Umbilical cord (tissue), 2 donors: Measurements from ENCODE around the gene EBNA1BP2. TPM values are rescaled to one million over a fixed set of nuclear protein-coding genes. Genes with fewer than 3 reads are reported as not detected.
"Not testable (repeated sequence)": the region's sequence is repeated elsewhere in the genome, so short reads cannot be mapped to it uniquely, and the experiment has no call there.

Experiments
- DNase-seq: peaks from one replicate; pipeline ENCODE4 v3.0.0-alpha.2; 2015; ENCODE audit warnings: low spot score
- total RNA-seq: library from RNA; depleted of rRNA; stranded (reverse); fragments of >200 nt; gene quantifications from one replicate; pipeline ENCODE4 v1.2.3, GENCODE V29; 2014; ENCODE audit warnings: low replicate concordance; ENCODE audit not compliant: insufficient read depth

EBNA1BP2 gene
- total RNA-seq, 1 donor from 2014 or later: 28.4 TPM

DNA sequence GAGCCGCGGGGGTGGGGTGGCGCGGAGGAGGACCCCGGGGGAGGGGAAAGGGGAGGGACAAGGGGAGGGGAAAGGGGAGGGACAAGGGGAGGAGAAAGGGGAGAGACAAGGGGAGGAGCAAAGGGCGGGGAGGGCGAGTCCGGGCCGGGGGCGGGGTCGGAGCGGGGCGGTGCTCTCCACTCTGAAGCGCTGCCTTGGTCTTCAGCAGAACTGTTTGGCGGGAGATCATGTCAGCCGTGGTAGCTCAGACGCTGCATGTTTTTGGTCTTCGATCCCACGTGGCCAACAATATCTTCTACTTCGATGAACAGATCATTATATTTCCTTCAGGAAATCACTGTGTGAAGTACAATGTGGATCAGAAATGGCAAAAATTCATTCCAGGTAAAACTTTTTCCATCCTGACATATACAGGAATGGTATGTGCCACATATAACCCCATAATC lies 460 bp upstream of the EBNA1BP2 start:
- DNase-seq: peak; percentile 91

DNA sequence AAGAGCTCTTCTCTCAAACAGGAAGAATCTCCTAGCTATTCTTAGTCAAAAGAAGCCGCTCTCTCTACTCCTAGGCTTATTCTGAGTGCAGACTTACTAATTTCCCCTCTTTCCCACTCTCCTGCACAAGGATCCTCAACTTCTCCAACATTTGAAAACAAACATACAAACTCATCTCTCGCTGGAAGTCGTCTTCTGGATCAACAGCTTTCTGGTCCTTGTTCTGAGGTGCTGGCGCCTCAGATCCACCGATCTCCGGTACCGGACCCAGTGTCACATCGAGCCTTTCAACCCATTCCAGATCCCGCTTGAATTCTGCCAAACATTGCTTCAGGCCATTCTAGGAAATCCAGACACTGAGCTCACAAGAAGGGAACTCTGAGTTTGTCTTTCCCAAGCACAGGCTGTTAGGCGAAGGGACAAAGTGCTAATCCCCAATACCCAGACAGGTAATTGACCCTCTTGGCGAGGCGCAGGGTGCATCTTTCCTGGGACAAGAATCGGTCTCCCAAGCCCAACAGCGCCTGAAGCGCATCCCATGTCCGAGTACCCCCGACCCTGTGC lies 696 bp downstream of the EBNA1BP2 start:
- no peak for DNase-seq

DNA sequence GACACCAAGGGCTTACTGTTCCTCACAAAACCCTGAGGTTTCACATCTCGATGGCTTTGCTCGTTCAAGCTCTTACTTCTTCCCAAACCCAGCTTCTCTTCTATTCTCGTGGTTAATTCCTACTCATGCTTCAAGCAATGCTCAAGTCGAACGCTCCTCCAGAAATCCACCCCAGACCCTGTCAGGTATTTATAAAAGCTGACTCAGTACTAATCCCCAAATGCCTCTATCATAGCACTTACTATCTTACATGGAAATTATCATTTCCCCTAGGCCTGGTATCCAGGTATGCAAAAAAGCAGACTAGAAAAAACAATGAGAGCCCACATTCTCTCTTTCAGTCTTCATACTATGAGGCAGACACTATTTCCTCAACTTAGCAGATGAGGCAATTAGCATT lies 6.3 kb downstream of the EBNA1BP2 start:
- DNase-seq: no peak

DNA sequence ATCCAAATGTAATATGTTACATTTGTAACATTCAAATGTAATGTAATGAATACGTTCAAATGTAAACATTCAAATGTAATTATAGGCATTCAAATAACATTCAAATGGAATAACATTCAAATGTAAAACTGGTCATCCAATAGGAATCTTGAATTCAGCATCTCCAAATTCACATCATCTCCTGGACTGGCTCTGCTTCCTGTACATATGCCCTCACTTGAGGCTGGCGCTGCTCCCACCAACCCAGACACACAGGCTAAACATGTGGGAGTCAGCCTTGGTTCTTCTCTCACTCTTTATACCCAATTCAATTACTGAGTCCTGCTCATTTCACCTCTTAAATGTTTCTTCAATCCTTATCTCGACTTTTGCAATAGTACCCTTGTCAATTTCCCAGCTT lies 6.9 kb downstream of the EBNA1BP2 start:
- DNase-seq: no peak

DNA sequence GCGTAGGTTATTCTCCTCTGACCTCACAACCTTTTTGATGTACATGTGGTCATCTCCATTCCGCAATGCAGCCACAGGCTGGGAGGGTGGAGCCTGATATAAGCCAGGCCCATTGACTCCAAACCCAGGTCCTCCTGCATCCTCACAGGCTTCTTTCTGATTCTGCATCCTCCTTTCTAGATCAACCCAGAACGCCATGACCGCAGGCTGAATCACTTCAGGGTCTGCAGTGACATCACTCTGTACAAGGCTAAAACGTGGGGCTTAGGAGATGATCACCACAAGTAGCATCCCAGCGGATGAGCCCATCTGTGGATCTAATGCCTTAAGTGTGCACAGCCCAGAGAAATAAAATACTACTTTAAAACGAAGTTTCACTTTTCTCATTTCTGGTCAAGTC lies 16.1 kb downstream of the EBNA1BP2 start:
- DNase-seq: no peak

DNA sequence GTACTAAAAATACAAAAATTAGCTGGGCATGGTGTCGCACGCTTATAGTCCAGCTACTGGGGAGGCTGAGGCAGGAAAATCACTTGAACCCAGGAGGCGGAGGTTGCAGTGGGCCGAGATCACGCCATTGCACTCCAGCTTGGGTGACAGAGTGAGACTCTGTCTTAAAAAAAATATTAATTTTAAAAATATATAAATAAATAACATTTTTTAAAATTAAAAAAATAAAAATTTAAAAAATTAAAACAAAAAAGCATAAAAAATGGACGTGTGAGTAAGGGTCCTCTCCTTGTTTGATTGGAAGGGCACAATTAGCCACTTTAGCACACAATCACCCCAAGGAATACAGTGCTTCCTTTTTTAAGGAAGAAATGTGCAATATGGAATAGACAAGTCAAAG lies 18.6 kb downstream of the EBNA1BP2 start:
- DNase-seq: no peak

DNA sequence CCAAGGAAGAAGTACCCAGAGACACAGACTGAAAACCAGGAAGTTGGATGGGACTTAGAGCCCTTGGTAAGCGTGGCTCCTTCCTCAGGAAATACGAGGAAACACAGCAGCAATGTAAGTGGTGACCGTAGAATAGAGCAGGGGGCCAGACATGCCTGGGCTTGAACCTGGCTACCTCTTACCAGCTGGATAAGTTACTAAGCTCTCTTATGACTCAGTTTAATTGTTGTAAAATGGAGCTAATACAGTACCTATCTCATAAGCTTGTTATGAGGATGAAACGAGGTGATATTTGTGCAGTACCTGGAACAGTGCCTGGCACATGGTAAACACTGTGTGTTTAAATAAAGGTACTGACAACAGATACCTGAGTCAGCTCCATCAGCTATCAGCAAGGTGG lies 19.2 kb downstream of the EBNA1BP2 start:
- DNase-seq: no peak

DNA sequence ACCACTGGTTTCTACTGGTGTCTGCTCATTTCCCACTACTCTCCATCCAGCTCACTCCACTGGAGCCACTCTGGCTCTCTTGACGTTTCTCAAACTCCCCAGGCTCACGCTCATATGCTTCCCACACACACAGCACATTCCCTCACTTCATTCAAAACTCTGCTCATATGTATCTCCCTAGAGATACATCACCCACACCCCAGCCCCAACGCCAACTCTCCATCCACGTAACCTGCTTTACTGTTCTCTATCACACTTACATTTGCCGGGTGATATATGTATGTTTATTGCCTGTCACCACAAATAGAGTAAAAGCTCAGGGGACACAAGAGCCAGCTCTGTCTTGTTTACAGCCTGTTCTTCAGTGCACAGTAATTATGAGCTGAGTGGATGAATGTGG lies 22.2 kb downstream of the EBNA1BP2 start:
- no peak for DNase-seq

DNA sequence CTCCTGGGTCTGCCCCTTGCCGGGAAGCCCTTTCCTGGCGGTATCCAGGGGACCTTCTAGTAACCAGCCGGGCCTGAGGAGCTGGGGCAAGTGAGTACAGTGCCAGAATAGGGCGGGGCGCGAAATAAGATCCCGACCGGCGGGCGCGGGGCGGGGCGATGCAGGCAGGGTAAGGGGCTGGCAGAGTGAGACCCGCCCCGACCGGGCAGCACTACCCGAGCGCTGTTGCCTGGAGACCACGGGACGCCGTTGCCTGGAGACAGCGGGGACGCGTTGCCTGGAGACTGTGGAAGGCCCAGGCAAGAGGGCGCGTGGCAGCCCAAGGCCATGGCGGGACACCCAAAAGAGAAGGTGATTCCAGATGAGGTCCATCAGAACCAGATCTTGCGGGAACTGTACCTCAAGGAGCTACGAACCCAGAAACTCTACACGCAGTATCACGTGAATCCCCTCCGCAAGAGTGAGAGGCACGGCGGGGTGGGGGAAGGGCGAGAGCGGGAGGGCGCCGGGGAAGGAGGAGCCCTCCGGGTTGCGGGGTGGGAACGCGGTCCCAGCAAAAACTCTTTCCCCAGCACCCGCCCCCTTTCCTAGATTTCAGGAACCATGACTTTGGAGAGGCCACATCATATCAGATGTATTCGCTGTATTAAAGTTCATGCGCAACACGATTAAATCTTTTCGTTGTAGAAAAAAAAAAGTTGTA lies 24.3 kb downstream of the EBNA1BP2 start:
- peak; percentile 86 for DNase-seq

DNA sequence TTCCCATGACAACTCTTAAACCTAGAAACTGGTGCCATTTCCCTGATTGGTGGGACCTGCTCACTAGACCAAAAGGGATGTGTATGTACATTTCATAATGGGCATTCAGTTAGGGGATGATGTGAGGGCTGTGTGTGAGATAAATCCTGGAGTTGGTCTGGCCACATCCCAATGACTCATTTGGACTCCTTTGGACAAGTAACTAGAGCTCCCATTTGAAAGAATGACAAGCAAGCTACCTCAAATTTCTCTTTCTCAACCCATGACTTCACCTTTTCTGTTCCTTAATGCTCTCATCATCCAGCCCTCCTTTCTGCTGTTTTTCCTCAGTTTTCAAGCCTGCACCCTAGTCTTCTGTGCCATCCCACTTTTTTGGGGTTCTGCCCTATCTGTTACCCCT lies 27.9 kb downstream of the EBNA1BP2 start:
- no peak for DNase-seq

DNA sequence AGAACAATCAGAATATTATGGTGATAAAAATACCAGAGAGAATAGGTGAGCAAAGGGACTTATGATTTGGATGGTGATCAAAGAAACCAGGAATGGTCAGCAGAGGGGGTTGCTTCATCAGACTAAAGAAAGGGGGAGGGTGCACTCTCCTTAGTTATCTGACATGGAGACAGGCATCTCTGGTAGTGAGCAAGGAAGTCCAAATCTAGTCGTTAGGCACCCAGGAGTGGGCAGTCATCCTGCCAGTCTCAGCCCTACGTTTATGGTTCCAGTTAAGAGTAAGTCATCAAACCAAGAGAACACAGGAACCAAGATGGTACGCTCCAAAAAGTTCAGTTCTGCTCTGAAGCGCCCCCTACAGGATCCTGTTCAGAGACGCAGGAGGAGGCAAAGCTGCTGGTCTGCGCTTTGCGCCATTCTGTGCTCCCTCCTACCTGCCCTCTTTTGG lies 28.6 kb downstream of the EBNA1BP2 start:
- DNase-seq: no peak

DNA sequence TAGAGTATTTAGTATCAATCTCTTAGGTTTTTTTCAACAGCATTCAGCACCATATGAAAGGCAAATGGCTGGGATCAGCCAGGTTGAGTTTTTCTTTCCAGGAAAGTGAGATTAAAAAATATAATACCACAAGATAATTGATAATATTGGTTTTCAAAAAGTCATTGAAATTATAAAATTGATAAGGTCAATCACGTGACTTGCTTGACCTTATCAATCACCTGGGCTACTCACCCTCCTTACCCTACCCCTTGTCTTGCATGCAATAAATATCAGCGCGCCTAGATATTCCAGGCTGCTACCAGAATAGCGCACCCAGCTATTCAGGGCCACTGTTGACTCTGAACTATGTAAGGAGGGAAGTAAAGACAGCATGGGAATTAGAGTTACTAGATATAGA lies 31.5 kb downstream of the EBNA1BP2 start:
- no peak for DNase-seq

DNA sequence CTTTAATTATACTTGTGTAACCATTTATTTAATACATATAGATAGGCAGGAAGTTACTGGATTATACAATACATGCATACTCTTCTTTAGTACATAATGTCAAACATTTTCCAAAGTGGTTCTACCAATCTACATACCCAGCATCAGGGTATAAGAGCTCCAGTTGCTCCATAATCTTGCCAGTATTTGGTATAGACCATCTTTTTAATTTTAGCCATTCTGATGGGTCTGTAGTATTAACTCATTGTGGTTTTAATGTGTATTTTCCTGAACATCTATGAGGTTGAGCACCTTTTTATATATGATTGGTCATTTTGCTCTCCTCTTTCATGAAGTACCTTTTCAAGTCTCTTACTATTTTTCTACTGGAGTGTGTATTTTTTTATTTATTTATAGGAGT lies 32.1 kb downstream of the EBNA1BP2 start:
- no peak for DNase-seq

DNA sequence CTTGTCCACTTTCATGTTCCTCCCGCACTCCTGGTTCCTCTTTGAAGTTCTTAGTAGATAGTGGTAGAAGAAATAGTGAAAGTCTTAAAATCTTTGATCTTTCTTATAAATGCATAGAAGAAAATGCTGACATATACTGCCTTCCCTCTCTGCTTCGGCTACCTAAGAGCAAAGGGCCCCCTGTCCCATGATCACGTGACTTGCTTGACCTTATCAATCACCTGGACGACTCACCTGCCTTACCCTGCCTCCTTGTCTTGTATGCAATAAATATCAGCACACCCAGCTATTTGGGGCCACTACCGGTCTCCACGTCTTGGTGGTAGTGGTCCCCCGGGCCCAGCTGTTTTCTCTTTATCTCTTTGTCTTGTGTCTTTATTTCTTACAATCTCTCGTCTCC lies 32.8 kb downstream of the EBNA1BP2 start:
- not testable (repeated sequence) for DNase-seq

DNA sequence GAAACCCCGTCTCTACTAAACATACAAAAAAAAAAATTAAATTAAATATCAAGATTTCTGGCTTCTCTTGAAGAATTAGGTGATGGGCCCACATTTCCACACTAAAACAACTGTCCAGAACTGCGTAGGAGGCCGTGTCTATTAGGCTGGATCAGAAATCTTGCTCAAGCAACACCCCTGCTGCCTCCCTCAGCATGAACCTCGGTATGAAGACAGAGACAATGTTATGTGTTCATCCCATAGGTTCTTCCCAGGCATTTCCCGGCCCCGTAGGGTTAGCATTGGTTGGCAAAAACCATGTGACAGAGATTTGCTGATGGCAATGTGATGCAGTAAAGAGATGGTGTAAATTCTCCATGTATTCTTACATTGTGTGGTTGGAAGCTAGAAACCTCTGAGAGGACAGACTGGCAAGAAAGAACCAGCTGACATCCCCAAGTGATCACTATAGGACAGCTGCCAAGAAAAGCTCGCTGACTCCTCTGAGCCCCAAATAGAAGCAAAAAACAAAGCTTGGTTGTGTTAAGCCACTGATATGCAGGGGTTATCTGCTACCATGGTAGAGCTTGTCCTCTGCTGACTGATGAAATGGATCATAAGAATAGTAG lies 34.5 kb downstream of the EBNA1BP2 start:
- no peak for DNase-seq

DNA sequence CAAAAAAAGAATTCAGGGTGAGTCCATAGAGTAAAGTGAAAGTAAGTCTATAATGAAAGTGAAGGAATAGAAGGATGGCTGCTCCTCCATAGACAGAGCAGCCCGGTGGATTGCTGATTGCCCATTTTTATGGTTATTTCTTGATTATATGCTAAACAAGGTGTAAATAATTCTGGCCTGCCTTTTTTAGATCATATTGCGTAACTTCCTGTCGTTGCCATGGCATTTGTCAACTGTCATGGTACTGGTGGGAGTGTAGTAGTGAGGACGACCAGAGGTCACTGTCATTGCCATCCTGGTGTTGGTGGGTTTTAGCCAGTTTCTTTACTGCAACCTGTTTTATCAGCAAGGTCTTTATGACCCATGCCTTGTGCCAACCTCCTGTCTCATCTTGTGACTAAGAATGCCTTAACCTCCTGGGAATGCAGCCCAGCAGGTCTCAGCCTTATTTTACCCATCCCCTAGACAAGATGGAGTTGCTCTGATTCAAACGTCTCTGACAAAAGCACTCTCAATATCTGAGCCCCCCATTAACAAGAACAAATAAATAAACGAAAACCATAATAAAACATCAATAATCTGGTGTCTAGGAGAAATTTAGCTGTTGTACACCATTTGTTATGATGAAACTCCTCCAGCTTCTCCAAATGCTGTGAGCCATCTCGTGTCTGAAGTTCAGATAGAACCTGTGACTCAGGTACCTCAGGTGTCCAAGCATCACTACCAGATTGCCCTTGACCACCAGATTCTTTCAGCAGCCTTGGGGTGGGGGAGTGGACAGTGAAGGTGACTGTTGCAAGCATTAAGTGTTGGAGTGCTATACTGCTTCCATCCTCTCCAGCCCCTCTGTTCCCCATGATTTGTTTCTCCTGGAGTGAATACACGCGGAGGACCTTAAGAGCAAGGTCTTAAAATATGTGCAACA lies 36.0 kb downstream of the EBNA1BP2 start:
- DNase-seq: no peak

DNA sequence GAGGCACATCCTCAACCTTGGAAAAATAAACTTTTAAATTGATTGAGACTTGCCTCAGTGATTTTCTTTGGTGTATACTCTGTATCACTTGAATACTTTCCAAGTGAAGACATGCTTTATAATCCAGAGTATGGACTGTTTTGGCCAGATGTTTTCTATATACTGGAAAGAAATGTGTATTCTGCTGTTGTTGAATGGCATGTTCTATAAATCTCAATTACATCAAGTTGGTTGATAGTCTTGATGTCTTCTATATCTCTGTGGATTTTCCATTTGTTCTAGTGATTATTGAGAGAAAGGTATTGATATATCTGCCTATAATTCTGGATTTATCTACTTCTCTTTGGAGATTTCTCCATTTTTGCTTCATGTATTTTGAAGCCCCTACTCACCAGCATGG lies 37.5 kb downstream of the EBNA1BP2 start:
- DNase-seq: no peak

DNA sequence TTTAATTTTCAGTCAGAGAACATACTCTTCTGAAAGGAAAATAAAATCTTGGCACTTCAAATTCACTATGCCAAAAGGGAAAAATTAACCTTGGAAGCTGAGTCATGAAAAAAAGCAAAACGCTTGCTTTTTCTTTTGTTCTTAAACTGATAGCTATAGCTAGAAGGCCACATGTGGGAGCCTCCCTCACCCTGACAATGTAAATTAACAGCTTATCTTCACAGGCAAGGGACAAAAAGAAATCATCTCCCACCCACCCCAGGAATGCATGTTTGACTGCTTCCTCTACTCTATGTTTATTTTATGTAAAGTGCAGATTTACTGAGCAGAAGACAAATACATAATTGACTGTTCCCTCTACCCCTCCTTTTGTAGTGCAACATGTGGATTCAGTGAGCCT lies 38.0 kb downstream of the EBNA1BP2 start:
- DNase-seq: no peak

DNA sequence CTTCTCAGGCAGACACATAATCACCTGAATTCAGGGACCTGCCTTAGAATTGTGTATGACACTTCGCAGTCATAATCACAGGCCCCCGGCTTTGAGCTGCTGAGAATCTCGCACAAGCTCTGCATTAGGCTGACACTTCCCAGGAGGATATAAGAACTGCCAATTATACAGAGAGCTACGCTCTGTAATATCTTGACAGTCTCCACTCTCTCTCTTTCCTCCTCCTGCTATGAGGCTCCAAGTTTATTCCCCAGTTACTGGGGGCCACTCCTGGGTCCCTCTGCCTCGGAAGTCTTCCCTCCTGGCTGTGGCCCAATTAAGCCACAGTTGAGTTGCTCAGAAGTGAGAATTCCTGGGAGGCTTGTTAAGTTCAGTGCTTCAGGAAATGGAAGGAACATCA lies 42.7 kb downstream of the EBNA1BP2 start:
- DNase-seq: no peak

DNA sequence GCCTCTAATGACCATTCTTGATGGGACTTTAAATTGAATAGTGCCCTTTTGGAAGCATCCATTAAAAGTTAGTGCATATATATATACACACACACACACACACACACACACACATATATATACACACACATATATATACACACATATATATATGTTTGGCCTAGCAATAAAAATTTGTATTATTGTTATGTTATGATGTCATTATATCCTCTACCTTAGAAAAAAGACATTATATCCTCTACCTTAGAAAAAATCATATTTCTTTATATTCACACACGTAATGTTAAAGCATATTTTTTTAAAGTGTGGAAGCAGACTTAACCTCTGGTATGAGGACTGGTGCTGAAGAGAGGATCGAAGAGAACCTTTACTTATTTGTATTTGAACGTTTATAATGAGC lies 43.3 kb downstream of the EBNA1BP2 start:
- no peak for DNase-seq

DNA sequence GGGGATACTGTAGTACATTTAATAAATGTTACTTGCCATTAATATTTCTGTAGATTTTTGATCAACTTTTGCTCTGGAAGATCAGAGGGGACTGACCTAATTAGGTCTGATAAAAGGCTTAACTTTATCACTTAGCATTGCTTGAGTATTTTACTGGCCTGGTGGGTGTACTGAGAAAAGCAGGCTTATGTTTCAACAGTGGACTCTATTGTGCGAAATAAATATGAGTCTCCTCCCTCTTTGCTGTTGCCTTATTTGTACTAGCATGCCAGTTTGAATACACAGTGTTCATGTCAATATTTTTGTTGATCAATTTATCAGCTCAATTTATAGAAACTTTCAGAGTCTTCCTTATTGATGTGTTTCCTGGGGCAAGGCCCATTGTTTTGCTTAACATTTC lies 49.1 kb downstream of the EBNA1BP2 start:
- DNase-seq: no peak

DNA sequence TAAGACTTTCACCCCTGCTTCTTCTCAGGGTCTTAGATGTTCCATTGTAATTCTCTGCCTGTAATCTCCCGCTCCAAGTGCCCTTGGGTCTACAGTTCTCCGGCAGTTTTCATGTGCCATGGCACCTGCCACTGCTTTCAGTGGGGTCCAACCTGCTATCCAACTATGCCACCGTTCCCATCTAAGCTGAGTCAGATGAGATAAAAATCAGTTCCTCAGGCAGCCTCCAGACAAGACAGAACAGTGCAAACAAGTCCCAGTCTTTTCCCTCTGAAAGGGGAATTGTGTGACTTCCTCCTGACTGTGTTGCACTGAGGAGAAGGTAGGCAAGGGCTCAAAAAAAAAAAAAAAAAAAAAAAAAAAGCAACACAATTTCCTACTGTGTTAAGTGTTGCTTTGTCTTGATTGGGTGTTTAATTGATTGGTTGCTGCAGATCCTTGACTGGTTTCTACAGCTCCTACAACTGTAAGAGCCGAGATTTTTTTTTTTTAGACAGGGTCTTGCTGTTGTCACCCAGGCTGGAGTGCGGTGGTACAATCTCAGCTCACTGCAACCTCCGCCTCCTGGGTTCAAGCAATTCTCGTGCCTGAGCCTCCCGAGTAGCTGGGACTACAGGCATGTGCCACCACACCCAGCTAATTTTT lies 50.7 kb downstream of the EBNA1BP2 start:
- peak; percentile 12 for DNase-seq
